ENCODE results near the gene STX8.

STX8 gene

DNA sequence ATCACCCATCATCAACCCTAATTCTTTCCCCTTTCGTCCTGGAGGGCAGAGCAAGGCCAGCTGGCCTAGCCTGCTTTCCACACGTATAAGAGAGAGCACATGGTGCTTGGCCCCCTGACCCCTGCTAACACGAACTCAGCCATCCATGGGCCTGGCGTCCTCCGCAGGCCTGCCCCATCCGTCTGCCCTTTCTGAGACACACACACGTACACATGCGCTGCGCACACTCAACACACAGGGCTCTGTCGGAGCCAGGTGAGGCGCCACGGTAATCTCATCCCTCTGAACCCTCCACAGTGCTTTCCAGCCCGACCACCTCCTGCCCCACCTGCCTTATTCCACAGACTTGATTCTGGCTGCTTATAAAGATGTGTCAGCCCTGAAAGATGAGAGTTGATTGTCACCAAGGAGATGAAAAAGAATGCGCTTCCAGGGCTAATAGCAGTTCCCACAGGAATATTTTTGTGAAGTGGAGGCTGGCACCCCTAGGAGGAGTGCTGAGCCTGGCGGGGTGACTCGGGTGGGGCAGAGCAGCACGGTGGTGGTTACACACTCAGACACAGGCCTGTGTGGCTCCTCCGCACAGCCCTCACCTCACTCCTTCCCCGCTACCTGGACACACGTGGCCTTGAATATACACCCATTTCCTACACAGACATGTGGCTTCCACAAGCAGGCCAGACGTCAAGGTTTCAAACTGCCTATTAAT lies 326.2 kb downstream of the STX8 start:
- H3K4me3 ChIP-seq (ENCODE audit: low read depth, low read length) = no peak overlapping the region
- TF ChIP-seq, protein P1, sequence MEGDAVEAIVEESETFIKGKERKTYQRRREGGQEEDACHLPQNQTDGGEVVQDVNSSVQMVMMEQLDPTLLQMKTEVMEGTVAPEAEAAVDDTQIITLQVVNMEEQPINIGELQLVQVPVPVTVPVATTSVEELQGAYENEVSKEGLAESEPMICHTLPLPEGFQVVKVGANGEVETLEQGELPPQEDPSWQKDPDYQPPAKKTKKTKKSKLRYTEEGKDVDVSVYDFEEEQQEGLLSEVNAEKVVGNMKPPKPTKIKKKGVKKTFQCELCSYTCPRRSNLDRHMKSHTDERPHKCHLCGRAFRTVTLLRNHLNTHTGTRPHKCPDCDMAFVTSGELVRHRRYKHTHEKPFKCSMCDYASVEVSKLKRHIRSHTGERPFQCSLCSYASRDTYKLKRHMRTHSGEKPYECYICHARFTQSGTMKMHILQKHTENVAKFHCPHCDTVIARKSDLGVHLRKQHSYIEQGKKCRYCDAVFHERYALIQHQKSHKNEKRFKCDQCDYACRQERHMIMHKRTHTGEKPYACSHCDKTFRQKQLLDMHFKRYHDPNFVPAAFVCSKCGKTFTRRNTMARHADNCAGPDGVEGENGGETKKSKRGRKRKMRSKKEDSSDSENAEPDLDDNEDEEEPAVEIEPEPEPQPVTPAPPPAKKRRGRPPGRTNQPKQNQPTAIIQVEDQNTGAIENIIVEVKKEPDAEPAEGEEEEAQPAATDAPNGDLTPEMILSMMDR (IDR thresholded peaks at IDR 0.05; ENCODE audit: control insufficient read depth, extremely low read depth, insufficient read depth) = no peak
- DNase-seq (ENCODE audit: low read depth) = no peak

DNA sequence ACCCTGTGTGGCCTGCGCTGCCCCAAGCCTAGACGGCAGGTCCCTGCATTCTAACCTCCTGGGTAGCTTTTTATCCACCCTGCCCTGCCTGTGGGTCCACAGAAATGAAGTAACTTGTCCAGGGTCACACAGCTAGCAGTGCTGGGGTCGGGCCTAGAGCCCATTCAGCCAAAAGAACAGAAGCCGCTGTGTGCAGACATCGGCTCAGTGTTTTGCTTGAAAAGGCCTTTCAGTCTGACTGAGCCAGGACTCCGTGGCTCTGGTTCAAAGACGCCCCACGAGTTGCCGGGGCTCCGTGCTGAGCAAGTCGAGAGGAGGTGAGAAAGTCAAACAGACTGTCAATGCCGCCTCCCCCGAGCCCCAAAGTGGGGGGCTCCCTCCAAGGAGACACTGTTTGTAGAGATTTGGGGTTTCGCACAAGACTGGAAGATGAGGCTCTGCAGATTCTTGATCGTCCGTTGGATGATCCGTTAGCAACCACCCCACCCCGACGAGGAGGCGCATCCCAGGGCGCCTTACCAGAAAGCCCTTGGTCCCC lies 328.1 kb downstream of the STX8 start:
- H3K4me3 ChIP-seq (ENCODE audit: low read depth, low read length) = no peak overlapping the region
- TF ChIP-seq, protein P1 (IDR thresholded peaks at IDR 0.05; ENCODE audit: control insufficient read depth, extremely low read depth, insufficient read depth) = no peak
- no peak for DNase-seq (ENCODE audit: low read depth)

DNA sequence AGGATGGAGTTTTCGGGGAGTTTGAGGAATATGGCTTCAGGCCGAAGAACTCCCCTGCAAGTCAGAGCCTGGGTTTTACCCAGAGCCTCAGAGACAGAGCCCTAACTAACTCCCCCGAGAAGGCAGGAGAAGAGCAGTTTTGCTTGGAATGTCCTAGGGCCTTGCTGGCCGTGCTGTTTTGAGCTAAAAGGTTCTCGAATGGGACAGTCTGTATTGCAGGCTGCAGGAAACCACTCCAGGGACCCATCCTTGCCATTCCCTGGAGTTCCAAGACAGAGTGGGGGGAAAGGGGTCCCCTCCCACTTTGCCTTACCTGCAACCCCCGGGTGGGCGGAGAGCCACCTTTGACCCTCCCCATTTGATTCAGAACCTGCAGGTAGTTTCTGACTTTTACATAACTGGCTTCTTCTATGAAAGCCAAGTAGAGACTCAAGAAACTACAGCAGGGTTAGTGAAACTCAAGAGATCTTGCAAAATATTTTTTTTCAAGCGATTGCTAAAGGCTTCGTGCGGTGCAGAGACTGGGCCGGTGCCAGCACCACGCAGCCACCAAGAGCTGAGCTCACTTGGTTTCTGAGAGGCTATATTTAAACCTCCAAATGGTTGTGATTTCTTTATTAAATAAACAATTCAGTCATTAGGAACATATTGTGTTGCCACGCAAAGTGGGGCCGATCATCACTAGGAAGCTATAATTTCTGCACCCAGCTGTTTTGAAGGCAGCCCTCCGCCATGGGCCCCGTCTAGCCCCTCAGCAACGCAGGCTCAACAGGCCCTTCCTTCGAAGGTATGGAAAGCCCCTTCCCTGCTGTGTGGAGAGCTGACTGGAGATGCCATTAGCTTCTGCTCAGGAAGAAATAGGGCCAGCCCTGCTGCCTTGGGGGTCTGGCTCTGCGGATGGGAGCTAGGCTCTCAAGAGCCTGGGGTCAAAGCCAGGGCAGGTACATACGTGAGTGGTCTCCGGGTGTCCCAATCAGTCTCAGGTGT lies 331.3 kb downstream of the STX8 start:
- no peak for DNase-seq (ENCODE audit: low read depth)
- no peak overlapping the region for H3K4me3 ChIP-seq (ENCODE audit: low read depth, low read length)
- TF ChIP-seq, protein P1 (IDR thresholded peaks at IDR 0.05; ENCODE audit: control insufficient read depth, extremely low read depth, insufficient read depth) = no peak

DNA sequence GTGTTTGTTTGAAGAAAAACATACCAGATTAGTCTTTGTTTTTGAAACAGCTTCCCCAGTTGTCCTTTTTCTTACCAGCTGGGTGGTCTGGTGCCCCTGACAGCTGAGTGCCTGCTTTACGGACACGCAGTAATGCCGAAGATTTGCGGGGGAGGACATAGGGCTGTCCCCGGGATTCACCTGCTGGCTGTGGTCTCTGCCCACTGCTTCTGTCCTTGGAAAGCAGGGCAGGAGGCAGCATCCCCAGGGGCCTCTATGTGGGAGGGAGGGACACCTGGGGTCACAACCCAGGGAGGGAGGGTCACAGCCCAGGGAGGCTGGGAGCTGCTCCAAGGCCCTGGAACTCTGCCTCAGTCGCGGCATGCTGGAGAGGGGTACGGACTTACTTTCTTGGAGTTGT lies 332.6 kb downstream of the STX8 start:
- no peak overlapping the region for H3K4me3 ChIP-seq (ENCODE audit: low read depth, low read length)

DNA sequence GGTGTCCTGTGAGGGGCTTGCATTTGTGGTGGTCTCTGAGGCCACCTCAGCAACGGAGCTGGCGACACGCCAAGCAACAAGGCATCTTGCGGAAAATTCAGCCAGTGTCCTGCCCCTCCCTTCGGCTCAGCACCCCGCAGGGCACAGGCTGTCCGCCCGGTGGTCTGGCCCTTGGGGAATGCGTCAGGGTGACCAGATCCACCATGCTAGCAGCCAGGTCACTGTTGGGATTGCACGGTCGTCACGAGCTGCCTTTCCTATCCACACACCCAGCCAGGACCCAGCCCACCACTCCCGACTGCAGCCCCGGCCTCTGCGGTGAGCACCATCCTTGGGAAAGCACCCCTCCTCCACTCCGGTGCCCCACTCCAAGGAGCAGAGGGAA lies 333.1 kb downstream of the STX8 start:
- DNase-seq (ENCODE audit: low read depth) = no peak
- no peak overlapping the region for H3K4me3 ChIP-seq (ENCODE audit: low read depth, low read length)
- TF ChIP-seq, protein P1 (IDR thresholded peaks at IDR 0.05; ENCODE audit: control insufficient read depth, extremely low read depth, insufficient read depth) = no peak

More for the DNA sequence above, 332.6 kb downstream of the STX8 start:
- no peak for DNase-seq (ENCODE audit: low read depth)
- TF ChIP-seq, protein P1 (IDR thresholded peaks at IDR 0.05; ENCODE audit: control insufficient read depth, extremely low read depth, insufficient read depth) = no peak

DNA sequence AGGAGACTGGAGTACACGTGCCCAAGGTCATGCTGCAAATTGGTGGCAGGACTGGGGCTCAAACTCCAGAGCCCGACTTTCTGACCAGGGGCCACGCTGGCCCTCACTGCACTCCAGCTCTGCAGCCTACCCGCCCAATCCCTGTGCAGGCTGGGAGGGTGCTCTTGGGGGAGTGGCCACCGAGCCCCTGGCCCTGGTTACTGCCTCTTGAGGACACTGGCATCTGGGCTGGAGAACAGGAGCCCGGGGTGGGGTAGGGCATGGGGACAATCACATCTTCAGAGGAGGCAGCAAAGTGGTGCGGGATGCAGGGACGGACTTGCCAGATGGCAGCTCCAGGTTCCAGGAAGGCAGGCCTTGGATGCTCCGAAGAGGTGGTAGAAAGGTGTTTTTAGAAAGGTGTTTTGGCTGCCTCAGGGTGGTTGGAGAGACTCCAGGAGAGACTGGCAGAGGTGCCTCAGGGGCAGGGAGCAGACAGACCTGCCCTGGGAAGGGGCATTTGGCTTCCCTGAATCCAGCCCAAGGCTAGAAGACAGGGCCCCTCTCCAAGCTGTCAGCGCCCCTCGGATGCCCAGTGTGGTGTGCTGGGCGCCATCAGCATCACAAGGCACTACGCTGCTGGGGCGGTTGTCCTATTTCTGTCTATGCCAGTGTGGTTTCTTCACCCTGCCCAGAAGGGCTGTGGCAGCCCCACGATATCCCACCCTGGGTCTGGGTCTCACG lies 333.7 kb downstream of the STX8 start:
- TF ChIP-seq, protein P1 (IDR thresholded peaks at IDR 0.05; ENCODE audit: control insufficient read depth, extremely low read depth, insufficient read depth) = no peak
- DNase-seq (ENCODE audit: low read depth) = no peak
- no peak overlapping the region for H3K4me3 ChIP-seq (ENCODE audit: low read depth, low read length)

Data from LNCaP clone FGC (cell line).